ENCODE data around the gene WDR82.

Gene WDR82

DNA sequence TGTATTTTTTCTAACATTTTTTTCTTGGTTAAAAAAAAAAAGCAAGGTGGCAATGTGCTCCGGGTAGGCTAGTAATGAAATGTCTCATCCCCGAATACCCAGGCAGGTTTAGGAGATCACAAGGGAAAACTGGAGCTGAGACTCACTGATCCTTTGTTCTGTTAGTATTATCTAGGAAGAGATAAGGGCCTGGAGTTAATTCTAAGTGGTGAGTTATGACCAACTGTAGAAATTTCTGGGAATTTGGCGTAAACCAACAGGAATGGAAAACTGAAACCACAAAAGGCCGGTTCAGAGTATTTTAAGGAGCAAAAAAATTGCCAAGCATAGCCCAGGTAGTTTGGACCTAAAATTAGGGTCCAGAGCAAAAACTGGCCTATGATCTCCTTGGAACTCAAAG lies 20.5 kb downstream of the WDR82 start:
- no peaks in the 10 kb centered on the region for H3K4me1 ChIP-seq (ENCODE audit: control insufficient read depth, insufficient read depth, low read length)
- no peaks in the 10 kb centered on the region for H3K9me3 ChIP-seq (ENCODE audit: control insufficient read depth, low read length)
- H3K36me3 ChIP-seq (ENCODE audit: control insufficient read depth, insufficient read depth, low read length), result peaks cover 28% of the 10 kb centered on the region
- H3K27me3 ChIP-seq (ENCODE audit: control insufficient read depth, insufficient read depth, low read length), result no peaks in the 10 kb centered on the region
- no peak overlapping the region for H3K4me3 ChIP-seq (ENCODE audit: low read length)
- no peak overlapping the region for H3K9ac ChIP-seq (ENCODE audit: low read length)

DNA sequence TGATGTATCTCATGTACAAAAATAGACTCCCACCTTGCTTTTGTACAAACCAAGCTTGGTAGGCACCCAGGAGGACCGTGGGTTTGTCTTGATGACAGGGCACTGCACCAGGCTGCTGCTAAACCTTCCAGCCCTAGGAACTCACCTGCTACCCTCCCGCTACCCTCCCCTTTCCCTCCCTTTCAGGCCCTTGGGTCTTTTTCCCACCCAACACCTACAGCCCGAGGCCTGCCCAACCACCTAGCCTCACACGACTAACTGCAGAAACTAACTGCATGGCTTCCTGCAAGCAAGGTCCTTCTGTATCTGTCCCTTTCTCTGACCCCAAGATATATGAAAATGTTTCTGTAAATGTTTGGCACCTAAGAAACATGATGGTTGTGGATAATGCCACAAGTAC lies 21.8 kb downstream of the WDR82 start:
- Histone ChIP-seq H3K9me3 (ENCODE audit: control insufficient read depth, low read length) (no peaks in the 10 kb centered on the region), H3K27me3 (ENCODE audit: control insufficient read depth, insufficient read depth, low read length) (no peaks in the 10 kb centered on the region), H3K4me3 (ENCODE audit: low read length) (no peak overlapping the region), H3K4me1 (ENCODE audit: control insufficient read depth, insufficient read depth, low read length) (no peaks in the 10 kb centered on the region), H3K9ac (ENCODE audit: low read length) (no peak overlapping the region), H3K36me3 (ENCODE audit: control insufficient read depth, insufficient read depth, low read length) (peaks cover 22% of the 10 kb centered on the region)

DNA sequence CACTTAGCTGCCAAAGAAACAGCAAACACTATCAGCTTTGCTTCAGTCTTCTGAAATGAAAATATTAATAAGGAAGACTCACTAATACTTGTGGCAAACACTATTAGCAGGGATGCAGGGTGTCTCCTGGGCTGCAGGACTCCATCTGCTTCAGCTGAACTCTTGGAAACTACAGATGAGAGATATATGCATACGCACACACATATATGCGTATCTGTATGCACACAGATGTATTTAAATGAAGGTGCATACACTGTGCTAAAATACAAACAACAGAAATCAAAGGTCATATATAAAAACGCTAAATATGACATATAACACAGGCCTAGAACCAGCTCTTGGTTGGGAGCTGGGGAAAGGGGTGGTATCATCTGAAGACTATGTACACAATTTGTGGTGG lies 22.3 kb downstream of the WDR82 start:
- Histone ChIP-seq H3K9me3 (ENCODE audit: control insufficient read depth, low read length) (no peaks in the 10 kb centered on the region), H3K36me3 (ENCODE audit: control insufficient read depth, insufficient read depth, low read length) (peaks cover 20% of the 10 kb centered on the region), H3K27me3 (ENCODE audit: control insufficient read depth, insufficient read depth, low read length) (no peaks in the 10 kb centered on the region), H3K4me3 (ENCODE audit: low read length) (no peak overlapping the region), H3K4me1 (ENCODE audit: control insufficient read depth, insufficient read depth, low read length) (no peaks in the 10 kb centered on the region), H3K9ac (ENCODE audit: low read length) (no peak overlapping the region)

DNA sequence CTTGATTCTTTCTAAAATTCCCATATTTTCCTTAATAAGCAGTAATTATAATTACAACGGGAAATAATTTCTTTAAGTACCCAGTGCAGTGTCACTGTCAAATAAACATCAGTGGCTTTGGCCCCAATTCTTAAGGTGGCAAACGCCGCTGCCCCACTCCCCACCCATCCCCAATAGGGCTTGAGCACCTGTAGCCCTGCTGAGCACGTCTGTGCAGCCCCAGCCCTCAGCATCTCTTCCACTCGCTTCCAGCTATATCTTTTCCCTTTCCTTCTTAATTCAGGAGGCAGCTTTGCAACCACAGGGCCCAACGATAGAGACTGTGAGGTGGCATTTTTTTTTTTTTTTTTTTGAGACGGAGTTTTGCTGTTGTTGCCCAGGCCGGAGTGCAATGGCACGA lies 23.8 kb downstream of the WDR82 start:
- H3K4me3 ChIP-seq (ENCODE audit: low read length), result no peak overlapping the region
- H3K27me3 ChIP-seq (ENCODE audit: control insufficient read depth, insufficient read depth, low read length), result no peaks in the 10 kb centered on the region
- peaks cover 12% of the 10 kb centered on the region for H3K4me1 ChIP-seq (ENCODE audit: control insufficient read depth, insufficient read depth, low read length)
- no peaks in the 10 kb centered on the region for H3K9me3 ChIP-seq (ENCODE audit: control insufficient read depth, low read length)
- H3K9ac ChIP-seq (ENCODE audit: low read length), result no peak overlapping the region
- H3K36me3 ChIP-seq (ENCODE audit: control insufficient read depth, insufficient read depth, low read length), result peaks cover 17% of the 10 kb centered on the region

DNA sequence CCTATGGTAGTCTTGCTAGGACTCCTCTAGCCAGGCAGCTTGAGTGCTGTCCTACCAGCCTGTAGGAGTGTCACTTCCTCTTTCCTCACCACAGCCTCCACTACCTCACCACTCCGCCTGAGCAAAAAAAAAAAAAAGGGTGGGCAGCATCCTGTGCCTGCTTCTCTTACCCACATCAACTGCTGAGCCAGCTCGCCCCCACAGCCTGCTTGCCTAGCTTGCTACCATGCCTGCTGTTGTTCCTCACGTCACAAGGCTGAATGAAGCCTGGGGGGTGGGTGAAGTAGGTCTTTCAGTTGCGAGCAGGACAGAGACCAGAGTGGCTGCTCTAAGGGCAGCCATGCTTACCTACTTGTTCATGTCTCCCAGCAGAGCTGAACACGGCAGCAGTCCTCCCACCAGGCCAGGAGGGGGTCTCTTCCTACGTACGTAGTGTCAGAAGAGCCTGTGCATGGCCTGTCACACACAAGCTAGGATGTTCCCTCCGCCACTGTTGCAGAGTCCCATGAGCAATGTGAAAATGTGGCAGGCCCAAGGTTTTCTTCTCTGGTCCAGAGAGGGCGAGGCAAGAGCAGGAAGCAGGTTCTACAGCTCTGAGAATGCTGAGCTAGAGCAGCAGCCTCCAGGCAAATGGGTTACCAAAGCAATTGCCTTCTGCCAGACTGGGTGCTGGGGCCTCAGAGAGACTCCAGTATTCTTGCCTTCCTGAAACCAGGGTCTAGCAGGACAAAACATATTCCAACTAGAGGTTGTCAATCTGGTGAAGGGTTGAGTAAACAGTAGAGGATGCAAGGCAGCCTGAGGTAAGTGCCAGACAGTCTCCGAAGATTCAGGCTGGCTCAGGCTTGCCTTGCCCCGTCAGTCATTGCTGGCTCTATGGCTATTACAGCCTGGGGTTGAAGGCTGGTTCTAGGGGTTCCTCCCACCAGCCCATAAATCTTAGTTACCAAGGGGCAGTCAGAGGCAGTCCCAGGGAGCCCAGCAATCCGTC lies 24.8 kb downstream of the WDR82 start:
- no peaks in the 10 kb centered on the region for H3K27me3 ChIP-seq (ENCODE audit: control insufficient read depth, insufficient read depth, low read length)
- H3K9ac ChIP-seq (ENCODE audit: low read length), result no peak overlapping the region
- no peak overlapping the region for H3K4me3 ChIP-seq (ENCODE audit: low read length)
- no peaks in the 10 kb centered on the region for H3K9me3 ChIP-seq (ENCODE audit: control insufficient read depth, low read length)
- H3K4me1 ChIP-seq (ENCODE audit: control insufficient read depth, insufficient read depth, low read length), result peaks cover 19% of the 10 kb centered on the region
- peaks cover 10% of the 10 kb centered on the region for H3K36me3 ChIP-seq (ENCODE audit: control insufficient read depth, insufficient read depth, low read length)

DNA sequence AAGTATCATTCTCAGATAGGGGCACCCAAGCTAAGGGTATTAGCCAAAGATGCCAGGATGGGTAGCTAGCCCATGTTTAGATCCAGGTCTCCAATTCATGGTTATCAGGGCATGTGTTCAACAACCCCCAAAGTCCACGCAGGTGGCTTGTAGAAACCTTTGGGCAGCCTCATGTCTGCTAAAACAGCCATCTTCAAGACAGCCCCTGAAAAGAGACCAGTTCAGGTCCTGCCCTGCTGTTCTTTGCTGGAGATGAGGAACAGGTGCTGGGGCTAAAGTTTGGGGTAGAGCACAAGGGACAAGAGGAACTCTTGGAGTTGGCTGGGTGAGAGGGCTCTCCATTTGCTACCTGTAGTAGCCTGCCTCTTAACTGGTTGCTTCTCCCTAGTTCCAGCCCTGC lies 28.3 kb downstream of the WDR82 start:
- H3K4me1 ChIP-seq (ENCODE audit: control insufficient read depth, insufficient read depth, low read length), result peaks cover 22% of the 10 kb centered on the region
- no peaks in the 10 kb centered on the region for H3K27me3 ChIP-seq (ENCODE audit: control insufficient read depth, insufficient read depth, low read length)
- H3K36me3 ChIP-seq (ENCODE audit: control insufficient read depth, insufficient read depth, low read length), result no peaks in the 10 kb centered on the region
- no peaks in the 10 kb centered on the region for H3K9me3 ChIP-seq (ENCODE audit: control insufficient read depth, low read length)
- no peak overlapping the region for H3K9ac ChIP-seq (ENCODE audit: low read length)
- no peak overlapping the region for H3K4me3 ChIP-seq (ENCODE audit: low read length)

DNA sequence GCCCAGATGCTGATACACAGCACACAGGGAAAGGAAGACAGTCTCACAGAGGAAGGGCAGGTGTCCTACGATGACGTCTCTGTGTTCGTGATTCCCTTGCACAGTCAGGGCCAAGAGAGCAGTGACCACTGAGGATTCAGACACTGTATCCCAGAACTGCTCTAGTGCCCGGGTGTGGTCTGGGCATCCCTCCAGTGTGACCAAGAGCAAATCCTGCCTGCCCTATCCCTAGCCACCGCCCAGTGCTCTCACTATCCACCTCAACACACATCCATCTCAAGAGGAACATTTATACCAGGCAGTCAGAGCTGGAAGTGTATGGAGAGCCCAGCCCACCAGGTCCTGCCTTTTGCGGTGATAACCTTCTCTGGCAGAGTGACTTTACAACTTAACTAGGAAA lies 28.8 kb downstream of the WDR82 start:
- H3K4me1 ChIP-seq (ENCODE audit: control insufficient read depth, insufficient read depth, low read length), result peaks cover 24% of the 10 kb centered on the region
- H3K9ac ChIP-seq (ENCODE audit: low read length), result no peak overlapping the region
- no peaks in the 10 kb centered on the region for H3K27me3 ChIP-seq (ENCODE audit: control insufficient read depth, insufficient read depth, low read length)
- H3K9me3 ChIP-seq (ENCODE audit: control insufficient read depth, low read length), result no peaks in the 10 kb centered on the region
- H3K4me3 ChIP-seq (ENCODE audit: low read length), result no peak overlapping the region
- no peaks in the 10 kb centered on the region for H3K36me3 ChIP-seq (ENCODE audit: control insufficient read depth, insufficient read depth, low read length)

DNA sequence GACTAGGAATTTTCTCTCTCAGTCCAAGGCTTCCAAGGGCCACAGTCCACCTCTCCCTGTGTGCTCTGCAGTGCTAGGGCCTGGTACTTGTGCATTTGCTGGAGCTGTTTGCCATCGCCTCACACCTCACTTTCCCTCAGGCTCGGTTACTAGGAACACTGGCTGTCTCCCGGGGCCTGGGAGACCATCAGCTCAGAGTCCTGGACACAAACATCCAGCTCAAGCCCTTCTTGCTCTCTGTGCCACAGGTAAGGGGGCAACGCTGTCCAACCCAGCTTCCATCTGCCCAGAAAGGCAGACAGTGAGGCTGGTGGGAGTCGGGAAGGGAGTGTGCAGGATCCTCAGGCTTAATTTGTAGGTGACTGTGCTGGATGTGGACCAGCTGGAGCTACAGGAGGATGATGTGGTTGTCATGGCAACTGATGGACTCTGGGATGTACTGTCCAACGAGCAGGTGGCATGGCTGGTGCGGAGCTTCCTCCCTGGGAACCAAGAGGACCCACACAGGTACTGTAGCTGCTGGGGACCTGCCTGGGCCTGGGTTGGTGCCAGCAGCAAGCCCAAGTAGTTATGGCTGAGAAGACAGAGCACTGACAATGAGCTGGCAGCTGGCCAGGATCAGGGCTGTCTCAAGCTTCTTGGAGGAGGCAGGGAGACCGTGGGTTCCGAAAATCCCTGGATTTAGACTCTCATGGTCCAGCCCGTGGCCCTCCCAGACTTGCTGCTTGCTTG lies 29.5 kb downstream of the WDR82 start:
- Histone ChIP-seq H3K27me3 (ENCODE audit: control insufficient read depth, insufficient read depth, low read length) (no peaks in the 10 kb centered on the region), H3K9me3 (ENCODE audit: control insufficient read depth, low read length) (no peaks in the 10 kb centered on the region), H3K9ac (ENCODE audit: low read length) (no peak overlapping the region), H3K36me3 (ENCODE audit: control insufficient read depth, insufficient read depth, low read length) (no peaks in the 10 kb centered on the region), H3K4me3 (ENCODE audit: low read length) (no peak overlapping the region), H3K4me1 (ENCODE audit: control insufficient read depth, insufficient read depth, low read length) (peaks cover 24% of the 10 kb centered on the region)

DNA sequence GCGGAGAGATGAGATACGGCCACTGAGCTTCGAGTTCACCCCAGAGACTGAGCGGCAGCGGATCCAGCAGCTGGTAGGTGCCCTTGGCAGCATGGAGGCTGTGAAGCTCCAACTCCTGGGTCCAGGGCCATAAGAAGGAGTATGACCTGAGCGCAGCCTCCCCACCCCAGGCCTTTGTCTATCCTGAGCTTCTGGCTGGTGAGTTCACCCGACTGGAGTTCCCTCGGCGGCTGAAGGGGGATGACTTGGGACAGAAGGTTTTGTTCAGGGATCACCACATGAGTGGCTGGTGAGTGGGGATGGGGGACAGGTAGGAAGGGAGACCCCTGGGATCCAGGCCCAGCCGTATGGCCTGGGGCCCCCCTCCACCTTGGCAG lies 30.3 kb downstream of the WDR82 start:
- Histone ChIP-seq H3K27me3 (ENCODE audit: control insufficient read depth, insufficient read depth, low read length) (no peaks in the 10 kb centered on the region), H3K4me3 (ENCODE audit: low read length) (no peak overlapping the region), H3K9ac (ENCODE audit: low read length) (no peak overlapping the region), H3K36me3 (ENCODE audit: control insufficient read depth, insufficient read depth, low read length) (no peaks in the 10 kb centered on the region), H3K9me3 (ENCODE audit: control insufficient read depth, low read length) (no peaks in the 10 kb centered on the region), H3K4me1 (ENCODE audit: control insufficient read depth, insufficient read depth, low read length) (peaks cover 24% of the 10 kb centered on the region)

DNA sequence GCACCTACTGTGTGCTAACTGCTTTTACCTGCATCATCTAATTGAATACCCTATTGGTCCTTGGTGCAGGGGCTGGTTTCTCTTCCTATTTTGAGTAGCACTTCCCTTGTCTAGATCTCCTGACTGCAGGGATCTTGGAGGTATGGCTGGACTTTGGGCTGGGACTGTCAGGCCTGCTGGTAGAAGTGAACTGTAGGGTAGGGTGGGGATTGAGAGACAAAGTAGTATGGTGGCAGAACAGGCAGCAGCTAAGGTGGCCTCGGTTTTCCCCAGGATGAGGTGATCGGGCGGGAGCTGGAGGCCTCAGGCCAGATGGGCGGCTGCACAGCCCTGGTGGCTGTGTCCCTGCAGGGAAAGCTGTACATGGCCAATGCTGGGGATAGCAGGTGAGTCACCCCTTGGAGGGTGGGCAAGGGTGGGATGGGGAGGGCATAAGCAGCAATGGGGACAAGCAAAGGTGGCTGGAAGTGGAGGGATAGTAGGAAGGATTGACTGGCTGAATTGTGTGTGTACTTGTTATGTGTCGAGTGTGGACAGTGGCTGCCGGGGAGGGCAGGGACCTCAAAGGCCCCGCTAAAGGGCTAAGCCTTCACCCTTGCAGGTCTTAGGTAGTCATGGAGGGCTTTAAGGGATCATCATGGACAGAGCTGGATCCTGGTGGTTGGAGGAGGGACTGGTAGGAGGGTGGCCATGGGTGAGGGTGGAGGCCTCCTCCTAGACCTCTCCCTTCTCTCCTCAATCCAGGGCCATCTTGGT lies 30.9 kb downstream of the WDR82 start:
- Histone ChIP-seq H3K36me3 (ENCODE audit: control insufficient read depth, insufficient read depth, low read length) (no peaks in the 10 kb centered on the region), H3K9ac (ENCODE audit: low read length) (no peak overlapping the region), H3K9me3 (ENCODE audit: control insufficient read depth, low read length) (no peaks in the 10 kb centered on the region), H3K27me3 (ENCODE audit: control insufficient read depth, insufficient read depth, low read length) (no peaks in the 10 kb centered on the region), H3K4me3 (ENCODE audit: low read length) (no peak overlapping the region), H3K4me1 (ENCODE audit: control insufficient read depth, insufficient read depth, low read length) (peaks cover 24% of the 10 kb centered on the region)

DNA sequence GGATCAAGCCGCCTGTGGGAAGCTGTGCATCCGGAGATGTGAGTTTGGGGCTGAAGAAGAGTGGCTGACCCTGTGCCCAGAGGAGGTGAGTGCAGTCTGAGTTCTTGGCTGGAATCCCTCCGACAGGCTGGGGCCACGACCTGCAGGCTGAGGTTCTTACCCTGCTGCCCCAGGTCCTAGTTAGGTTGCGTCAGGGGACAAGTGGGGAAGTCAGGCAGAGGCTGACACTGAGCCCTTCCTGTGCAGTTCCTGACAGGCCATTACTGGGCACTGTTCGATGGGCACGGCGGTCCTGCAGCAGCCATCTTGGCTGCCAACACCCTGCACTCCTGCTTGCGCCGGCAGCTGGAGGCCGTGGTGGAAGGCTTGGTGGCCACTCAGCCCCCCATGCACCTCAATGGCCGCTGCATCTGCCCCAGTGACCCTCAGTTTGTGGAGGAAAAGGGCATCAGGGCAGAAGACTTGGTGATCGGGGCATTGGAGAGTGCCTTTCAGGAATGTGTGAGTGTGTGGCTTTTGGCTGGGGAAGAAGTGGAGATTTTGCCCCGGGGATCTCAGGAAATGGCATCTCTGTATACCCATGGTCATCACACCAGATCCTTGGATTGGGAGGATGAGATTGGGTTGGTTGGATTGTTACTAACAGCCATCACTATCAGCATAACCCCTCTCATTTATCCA lies 31.6 kb downstream of the WDR82 start:
- Histone ChIP-seq H3K27me3 (ENCODE audit: control insufficient read depth, insufficient read depth, low read length) (no peaks in the 10 kb centered on the region), H3K36me3 (ENCODE audit: control insufficient read depth, insufficient read depth, low read length) (no peaks in the 10 kb centered on the region), H3K4me1 (ENCODE audit: control insufficient read depth, insufficient read depth, low read length) (peaks cover 24% of the 10 kb centered on the region), H3K4me3 (ENCODE audit: low read length) (no peak overlapping the region), H3K9ac (ENCODE audit: low read length) (peak overlapping the region; percentile 67), H3K9me3 (ENCODE audit: control insufficient read depth, low read length) (no peaks in the 10 kb centered on the region)
